ENCODE data around the gene CATSPER1. TPM values are rescaled to one million over a fixed set of nuclear protein-coding genes. Genes with fewer than 3 reads are reported as not detected.
"Not testable (repeated sequence)": the region's sequence is repeated elsewhere in the genome, so short reads cannot be mapped to it uniquely, and the experiment has no call there.

The CATSPER1 gene
- total RNA-seq, 1 donor from 2014 or later, result not detected

DNA sequence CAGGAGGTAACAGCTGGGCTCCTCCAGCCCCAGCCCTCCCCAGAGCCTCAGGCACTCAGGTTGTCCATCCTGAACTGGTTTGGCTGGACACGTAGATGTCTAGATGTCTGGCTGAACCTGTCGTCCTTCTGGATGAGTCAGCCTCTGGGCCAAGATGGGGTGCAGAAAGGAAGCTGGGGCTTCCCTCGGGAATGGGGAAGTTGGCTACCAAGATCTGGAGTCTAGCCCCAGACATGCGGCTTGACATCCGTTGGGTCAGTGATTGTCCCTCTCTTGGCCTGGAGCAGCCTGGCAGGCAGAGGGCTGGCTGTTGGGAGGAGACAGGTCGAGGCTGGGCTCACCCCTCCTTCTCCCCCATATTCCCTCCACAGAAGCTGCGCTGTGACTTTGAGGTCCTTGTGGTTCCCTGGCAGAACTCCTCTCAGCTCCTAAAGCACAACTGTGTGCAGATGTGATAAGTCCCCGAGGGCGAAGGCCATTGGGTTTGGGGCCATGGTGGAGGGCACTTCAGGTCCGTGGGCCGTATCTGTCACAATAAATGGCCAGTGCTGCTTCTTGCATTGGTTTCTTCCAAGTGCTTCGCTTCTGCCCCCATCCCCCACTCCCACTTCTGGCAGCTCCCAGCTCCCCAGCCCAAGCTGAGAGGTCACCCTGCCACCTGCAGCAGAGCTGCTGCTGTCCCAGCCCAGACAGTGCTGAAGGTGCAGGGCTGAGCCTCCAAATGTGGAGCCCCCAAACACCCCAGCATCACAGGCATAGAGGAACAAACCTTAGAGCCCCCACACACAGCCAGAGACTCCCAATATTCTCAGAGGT is 13.1 kb downstream of the CATSPER1 start:
- Mint-ChIP-seq H3K9me3 (ENCODE audit: unreplicated experiment) (no peaks in the 10 kb centered on the region), H3K27me3 (ENCODE audit: unreplicated experiment) (peaks cover 16% of the 10 kb centered on the region), H3K4me3 (ENCODE audit: unreplicated experiment) (no peak overlapping the region), H3K36me3 (ENCODE audit: low read depth, unreplicated experiment) (peaks cover 4% of the 10 kb centered on the region), H3K27ac (ENCODE audit: unreplicated experiment) (no peak overlapping the region), H3K4me1 (ENCODE audit: unreplicated experiment) (peaks cover 8% of the 10 kb centered on the region)
- no peak for DNase-seq (ENCODE audit: low spot score)
- TF ChIP-seq, protein P1, sequence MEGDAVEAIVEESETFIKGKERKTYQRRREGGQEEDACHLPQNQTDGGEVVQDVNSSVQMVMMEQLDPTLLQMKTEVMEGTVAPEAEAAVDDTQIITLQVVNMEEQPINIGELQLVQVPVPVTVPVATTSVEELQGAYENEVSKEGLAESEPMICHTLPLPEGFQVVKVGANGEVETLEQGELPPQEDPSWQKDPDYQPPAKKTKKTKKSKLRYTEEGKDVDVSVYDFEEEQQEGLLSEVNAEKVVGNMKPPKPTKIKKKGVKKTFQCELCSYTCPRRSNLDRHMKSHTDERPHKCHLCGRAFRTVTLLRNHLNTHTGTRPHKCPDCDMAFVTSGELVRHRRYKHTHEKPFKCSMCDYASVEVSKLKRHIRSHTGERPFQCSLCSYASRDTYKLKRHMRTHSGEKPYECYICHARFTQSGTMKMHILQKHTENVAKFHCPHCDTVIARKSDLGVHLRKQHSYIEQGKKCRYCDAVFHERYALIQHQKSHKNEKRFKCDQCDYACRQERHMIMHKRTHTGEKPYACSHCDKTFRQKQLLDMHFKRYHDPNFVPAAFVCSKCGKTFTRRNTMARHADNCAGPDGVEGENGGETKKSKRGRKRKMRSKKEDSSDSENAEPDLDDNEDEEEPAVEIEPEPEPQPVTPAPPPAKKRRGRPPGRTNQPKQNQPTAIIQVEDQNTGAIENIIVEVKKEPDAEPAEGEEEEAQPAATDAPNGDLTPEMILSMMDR (IDR thresholded peaks at IDR 0.05; ENCODE audit: unreplicated experiment), result no peak

DNA sequence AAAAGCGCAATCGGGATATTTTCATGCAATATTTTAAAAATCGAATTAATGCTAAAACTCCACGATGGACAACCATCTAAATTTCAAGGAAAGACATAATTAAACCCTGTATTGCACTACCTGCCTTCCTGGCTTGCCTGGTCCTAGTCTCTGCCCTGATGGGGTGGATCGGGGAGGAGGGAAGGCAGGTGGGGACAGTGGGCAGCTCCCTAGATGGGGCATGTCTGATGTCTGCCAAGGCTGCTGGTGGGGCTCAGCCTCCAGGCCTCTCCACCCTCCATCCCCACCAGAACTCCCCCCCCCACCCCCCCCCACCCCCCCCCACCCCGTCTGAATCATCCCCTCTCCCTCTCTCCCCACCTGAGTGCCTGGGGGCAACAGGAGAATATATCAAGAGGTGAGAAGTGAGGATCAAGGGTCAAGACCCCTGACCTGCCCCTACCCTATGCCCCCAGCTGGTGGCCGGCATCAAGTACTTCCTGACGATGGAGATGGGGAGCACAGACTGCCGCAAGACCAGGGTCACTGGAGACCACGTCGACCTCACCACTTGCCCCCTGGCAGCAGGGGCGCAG is 13.8 kb downstream of the CATSPER1 start:
- Mint-ChIP-seq H3K4me1 (ENCODE audit: unreplicated experiment) (peaks cover 12% of the 10 kb centered on the region), H3K9me3 (ENCODE audit: unreplicated experiment) (no peaks in the 10 kb centered on the region), H3K27ac (ENCODE audit: unreplicated experiment) (no peak overlapping the region), H3K4me3 (ENCODE audit: unreplicated experiment) (no peak overlapping the region), H3K27me3 (ENCODE audit: unreplicated experiment) (peaks cover 16% of the 10 kb centered on the region), H3K36me3 (ENCODE audit: low read depth, unreplicated experiment) (peaks cover 4% of the 10 kb centered on the region)
- TF ChIP-seq, protein P1 (IDR thresholded peaks at IDR 0.05; ENCODE audit: unreplicated experiment), result no peak
- DNase-seq (ENCODE audit: low spot score), result no peak

DNA sequence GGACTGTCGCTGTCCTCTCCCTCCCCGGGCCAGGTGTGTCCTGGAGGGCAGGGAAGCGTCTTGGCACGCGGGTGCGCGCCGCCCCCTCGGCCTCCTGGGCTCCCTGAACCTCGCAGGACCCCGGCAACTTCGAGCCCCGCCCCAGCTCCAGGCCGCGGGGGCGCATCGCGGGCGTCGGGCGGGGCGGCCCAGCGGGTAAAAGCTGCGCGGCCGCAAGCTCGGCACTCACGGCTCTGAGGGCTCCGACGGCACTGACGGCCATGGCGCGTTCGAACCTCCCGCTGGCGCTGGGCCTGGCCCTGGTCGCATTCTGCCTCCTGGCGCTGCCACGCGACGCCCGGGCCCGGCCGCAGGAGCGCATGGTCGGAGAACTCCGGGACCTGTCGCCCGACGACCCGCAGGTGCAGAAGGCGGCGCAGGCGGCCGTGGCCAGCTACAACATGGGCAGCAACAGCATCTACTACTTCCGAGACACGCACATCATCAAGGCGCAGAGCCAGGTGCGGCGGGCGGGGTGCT is 14.4 kb downstream of the CATSPER1 start, which contains the start of gene CST6:
Gene CST6 (plus strand): TSS at position 224 of the 519 bp plus-strand sequence. CDS start 37 bp downstream, at position 261.
- no peak within 1 kb of the TSS for H3K27ac Mint-ChIP-seq (ENCODE audit: unreplicated experiment)
- peaks cover 12% of the 10 kb centered on the region for H3K4me1 Mint-ChIP-seq (ENCODE audit: unreplicated experiment)
- TF ChIP-seq, protein P1 (IDR thresholded peaks at IDR 0.05; ENCODE audit: unreplicated experiment), result no peak
- no peak within 1 kb of the TSS for H3K4me3 Mint-ChIP-seq (ENCODE audit: unreplicated experiment)
- peaks cover 4% of the 10 kb centered on the region for H3K36me3 Mint-ChIP-seq (ENCODE audit: low read depth, unreplicated experiment)
- DNase-seq (ENCODE audit: low spot score), result no peak
- H3K27me3 Mint-ChIP-seq (ENCODE audit: unreplicated experiment), result peaks cover 16% of the 10 kb centered on the region
- no peaks in the 10 kb centered on the region for H3K9me3 Mint-ChIP-seq (ENCODE audit: unreplicated experiment)

DNA sequence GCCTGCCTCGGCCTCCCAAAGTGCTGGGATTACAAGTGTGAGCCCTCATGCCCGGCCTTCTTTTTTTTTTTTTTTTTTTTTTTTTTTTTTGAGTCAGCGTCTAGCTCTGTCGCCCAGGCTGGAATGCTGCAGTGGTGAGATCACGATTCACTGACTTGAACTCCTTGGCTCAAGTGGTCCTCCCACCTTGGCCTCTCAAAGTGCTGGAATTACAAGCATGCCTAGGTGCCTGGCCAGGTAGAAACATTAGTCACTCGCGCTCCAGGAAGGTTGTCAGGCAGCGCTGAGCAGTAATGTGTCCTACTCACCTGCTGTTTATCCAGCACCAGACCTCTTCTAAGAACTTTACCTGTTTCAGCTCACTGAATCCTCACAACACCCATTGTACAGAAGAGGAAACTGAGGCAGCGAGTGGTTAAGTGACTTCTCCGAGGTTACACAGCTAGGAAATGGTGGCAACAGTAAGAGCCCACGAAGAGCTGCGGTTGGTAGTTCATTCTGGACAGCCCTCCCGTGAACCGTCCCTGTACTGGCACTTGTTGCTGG is 15.0 kb downstream of the CATSPER1 start:
- peaks cover 12% of the 10 kb centered on the region for H3K4me1 Mint-ChIP-seq (ENCODE audit: unreplicated experiment)
- no peak overlapping the region for H3K4me3 Mint-ChIP-seq (ENCODE audit: unreplicated experiment)
- no peaks in the 10 kb centered on the region for H3K9me3 Mint-ChIP-seq (ENCODE audit: unreplicated experiment)
- H3K27ac Mint-ChIP-seq (ENCODE audit: unreplicated experiment), result no peak overlapping the region
- no peak for DNase-seq (ENCODE audit: low spot score)
- H3K36me3 Mint-ChIP-seq (ENCODE audit: low read depth, unreplicated experiment), result peaks cover 4% of the 10 kb centered on the region
- H3K27me3 Mint-ChIP-seq (ENCODE audit: unreplicated experiment), result peaks cover 13% of the 10 kb centered on the region
- TF ChIP-seq, protein P1 (IDR thresholded peaks at IDR 0.05; ENCODE audit: unreplicated experiment), result no peak

DNA sequence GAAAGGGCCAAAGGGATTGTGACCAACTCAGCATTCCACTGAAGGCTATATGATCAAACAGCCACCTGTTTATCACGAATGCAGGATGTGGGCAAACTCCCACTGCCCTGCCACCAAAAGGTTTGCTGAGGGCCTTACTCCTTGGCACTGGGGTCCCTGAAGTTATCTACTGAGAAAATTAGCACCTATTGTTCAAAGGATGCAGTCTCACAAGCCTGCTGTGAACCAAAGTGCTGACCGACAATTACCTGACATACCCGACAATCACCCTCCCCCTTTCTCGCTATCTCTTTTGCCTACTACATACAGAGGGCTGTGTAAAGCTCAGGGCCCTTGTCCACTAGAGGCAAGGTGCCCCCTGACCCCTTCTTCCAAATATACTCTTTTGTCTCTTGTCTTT is 16.2 kb downstream of the CATSPER1 start:
- peaks cover 13% of the 10 kb centered on the region for H3K27me3 Mint-ChIP-seq (ENCODE audit: unreplicated experiment)
- DNase-seq (ENCODE audit: low spot score), result not testable (repeated sequence)

More for the DNA sequence above, 16.2 kb downstream of the CATSPER1 start:
- H3K9me3 Mint-ChIP-seq (ENCODE audit: unreplicated experiment); H3K36me3 Mint-ChIP-seq (ENCODE audit: low read depth, unreplicated experiment): not testable (repeated sequence)
- peaks cover 12% of the 10 kb centered on the region for H3K4me1 Mint-ChIP-seq (ENCODE audit: unreplicated experiment)
- H3K4me3 Mint-ChIP-seq (ENCODE audit: unreplicated experiment), result peak overlapping the region; percentile 42
- peak overlapping the region; percentile 42 for H3K27ac Mint-ChIP-seq (ENCODE audit: unreplicated experiment)
